ENCODE results near the gene EIF4A3. TPM values are rescaled to one million over a fixed set of nuclear protein-coding genes. Genes with fewer than 3 reads are reported as not detected.

Gene EIF4A3
- total and polyA plus RNA-seq, 10 of the 15 experiments (the other 5 are each of a cell fraction or from before 2014, with no cell fraction given): 53.3 to 225 (median 103) TPM

GRCh38 chr17:80124351-80124981, 22.5 kb downstream of the EIF4A3 start:
- Histone ChIP-seq H3K4me2 (ENCODE audit: control insufficient read depth, insufficient read depth) (no peak overlapping the region), H3K36me3 (ENCODE audit: control insufficient read depth in 2 of 2, insufficient read depth in 2 of 2, low read length in 1 of 2) (no peaks in the 10 kb centered on the region), H3K9ac (ENCODE audit: control insufficient read depth, insufficient read depth, low read length) (no peak overlapping the region), H3K4me3 (no peak overlapping the region), H4K20me1 (ENCODE audit: control insufficient read depth, insufficient read depth) (no peaks in the 10 kb centered on the region), H3K79me2 (ENCODE audit: control insufficient read depth, insufficient read depth, low read length) (no peaks in the 10 kb centered on the region), H3K4me1 (ENCODE audit: control insufficient read depth, insufficient read depth, low read length) (no peaks in the 10 kb centered on the region), H3K9me3 (replicated peaks; ENCODE audit: control insufficient read depth, insufficient read depth, low read length) (no peaks in the 10 kb centered on the region), H3K27me3 (replicated peaks in 1 of 2; ENCODE audit: control insufficient read depth in 2 of 2, insufficient read depth in 2 of 2, low read length in 1 of 2) (no peaks in the 10 kb centered on the region; a peak in 1 of 4 replicates), H3K27ac (ENCODE audit: control insufficient read depth, insufficient read depth) (no peak overlapping the region), H2AFZ (ENCODE audit: control insufficient read depth, low read depth, low read length) (no peak overlapping the region)
- POLR2A ChIA-PET: no interaction called here
- FAIRE-seq: no peak
- intact Hi-C loops (cut with micrococcal nuclease; ENCODE audit: unreplicated experiment): no loop called here
- peak; percentile 79 for ATAC-seq
- CTCF ChIA-PET: interaction anchor here (0.8 to 1.7 kb wide), 4 partner anchors 9 to 42 kb away, joined by 3 to 6 read pairs (median 4); partner anchors contain the start of gene GAA
- 50% methylated on average over 15 of the region's 15 CpGs for WGBS (ENCODE audit: insufficient coverage, insufficient replicate concordance, low lambda C conversion rate, missing lambda C conversion rate)
- in situ Hi-C loops (cut with MboI): no loop called here
- no peak for DNase-seq (ENCODE audit: low read depth, low spot score)
- SMC1A ChIA-PET (ENCODE audit: uncharacterized antibody, unreplicated experiment): no interaction called here
- RAD21 ChIA-PET (ENCODE audit: unreplicated experiment): no interaction called here
- BruUV-seq (replicated peaks): no TSS peak
- TF ChIP-seq CTCF (IDR thresholded peaks at IDR 0.05 in 2 of 3, conservative IDR thresholded peaks at IDR 0.05 in 1 of 3; ENCODE audit: control insufficient read depth in 2 of 3, extremely low read depth in 1 of 3, insufficient read depth in 1 of 3, low read depth in 3 of 3, low read length in 3 of 3) (peak; percentile 33 to 47 (median 37); a peak in 4 of 6 replicates), CREB1 (IDR thresholded peaks at IDR 0.05; ENCODE audit: low read depth) (no peak), FOS (IDR thresholded peaks at IDR 0.05; ENCODE audit: borderline replicate concordance, extremely low read depth, insufficient read length) (no peak), SREBF2 (IDR thresholded peaks at IDR 0.05; ENCODE audit: low read length) (no peak), CREM (IDR thresholded peaks at IDR 0.05; ENCODE audit: low read depth) (no peak), E4F1 (IDR thresholded peaks at IDR 0.05; ENCODE audit: borderline replicate concordance, partially characterized antibody) (no peak), CUX1 (IDR thresholded peaks at IDR 0.05; ENCODE audit: insufficient replicate concordance, low read depth, low read length) (no peak), HCFC1 (IDR thresholded peaks at IDR 0.05; ENCODE audit: low read length) (no peak), USF2 (IDR thresholded peaks at IDR 0.05; ENCODE audit: borderline replicate concordance, low read depth, low read length) (no peak)
